HG03575 (cell line): Measurements from ENCODE around the gene CALML6.
A peak's percentile ranks its signal among the peaks of the same experiment; 100 is the strongest.

Source experiments
- ATAC-seq: cut with Tn5 transposase; IDR thresholded peaks from one replicate; pipeline ENCODE4 v1.9.1; 2021; ENCODE audit not compliant: unreplicated experiment, insufficient number of reproducible peaks, low FRiP score; ENCODE audit errors: extremely low read depth

CALML6 gene

GRCh38 chr1:1906185-1907097 lies 8.6 kb upstream of the CALML6 start:
- ATAC-seq = no peak

- ATAC-seq = no peak
Measured at GRCh38 chr1:1907098-1907736, 7.8 kb upstream of the CALML6 start.

- no peak for ATAC-seq
Measured at GRCh38 chr1:1908506-1908791, 6.6 kb upstream of the CALML6 start.

DNA sequence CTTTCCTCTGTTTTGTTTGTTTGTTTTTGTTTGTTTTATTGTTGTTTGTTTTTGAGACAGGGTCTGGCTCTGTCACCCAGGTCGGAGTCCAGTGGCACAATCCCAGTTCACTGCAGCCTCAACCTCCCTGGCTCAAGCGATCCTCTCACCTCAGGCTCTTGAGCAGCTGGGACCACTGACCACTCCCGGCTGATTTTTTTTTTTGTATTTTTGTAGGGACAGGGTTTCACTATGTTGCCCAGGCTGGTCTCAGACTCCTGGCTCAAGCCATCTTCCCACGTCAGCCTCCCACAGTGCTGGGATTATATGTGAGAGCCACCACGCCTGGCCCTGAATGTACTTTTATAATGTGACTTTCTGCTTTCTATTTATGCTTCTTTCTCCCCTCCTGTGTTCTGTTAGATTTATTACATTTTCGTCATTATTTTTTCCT lies 5.0 kb upstream of the CALML6 start:
- ATAC-seq = no peak

DNA sequence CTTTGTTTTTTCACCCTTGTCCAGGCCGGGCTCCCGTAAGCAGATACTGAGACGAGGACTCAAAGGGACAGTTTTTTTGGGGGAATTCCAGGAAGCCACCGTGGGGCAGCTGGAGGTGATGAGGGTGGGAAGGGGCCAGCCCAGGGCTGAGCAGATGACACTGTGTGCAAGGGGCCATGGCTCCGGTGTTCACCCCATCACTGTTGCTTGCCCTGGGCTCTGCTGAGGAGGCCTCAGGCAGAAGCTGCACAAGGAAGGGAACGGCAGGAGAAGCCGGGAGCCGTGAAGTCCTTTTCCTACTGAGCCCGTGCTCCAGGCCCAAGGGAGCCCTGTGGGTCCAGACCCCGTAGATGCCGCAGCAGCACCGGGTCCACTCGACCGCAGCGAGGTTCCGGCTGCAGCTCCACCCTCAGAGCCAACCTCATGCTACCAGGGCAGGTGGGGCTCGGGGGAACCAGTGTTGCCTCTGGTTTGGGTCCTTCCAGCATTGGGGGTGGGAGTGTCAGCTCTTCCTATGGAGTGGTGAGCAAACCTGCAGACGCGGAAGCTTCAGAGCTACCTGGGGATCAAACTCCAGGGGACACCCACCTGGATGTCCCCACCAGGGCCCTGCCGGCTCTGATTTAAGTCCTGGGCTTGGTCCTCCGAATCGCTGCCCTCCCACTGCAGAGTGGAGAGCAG lies 4.3 kb upstream of the CALML6 start:
- no peak for ATAC-seq

DNA sequence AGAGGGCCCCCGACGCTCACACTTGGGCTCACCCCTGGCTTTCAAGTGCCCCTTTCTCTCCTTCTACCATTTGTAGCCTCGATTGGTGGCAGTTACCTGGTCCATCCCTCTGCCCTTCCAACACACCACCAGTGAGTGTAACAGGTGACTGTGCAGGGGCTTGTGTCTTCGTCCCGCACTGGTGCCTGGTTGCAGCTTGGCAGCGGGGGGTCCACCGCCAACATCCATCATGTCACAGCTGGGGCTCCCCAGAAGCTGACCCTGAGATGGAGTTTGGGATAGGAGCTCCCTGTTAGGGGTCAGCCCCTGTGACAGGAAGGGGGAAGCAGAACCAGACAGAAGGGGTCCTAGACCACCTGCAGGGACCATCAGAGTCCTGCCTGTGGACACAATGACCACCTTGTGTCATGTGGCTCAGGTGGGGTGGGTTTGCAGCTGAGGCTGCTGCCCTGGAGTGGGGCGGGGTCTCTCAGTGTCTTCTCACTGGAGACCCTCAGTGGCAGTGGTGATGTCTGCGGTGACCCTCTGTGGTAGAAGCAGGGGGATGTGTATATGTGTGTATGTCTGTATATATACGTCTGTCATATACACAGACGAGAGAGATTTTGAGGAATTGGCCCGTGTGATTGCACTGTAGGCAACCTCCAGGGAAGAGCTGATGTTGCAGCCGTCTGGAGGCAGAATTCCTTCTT lies 3.6 kb upstream of the CALML6 start:
- ATAC-seq = no peak

DNA sequence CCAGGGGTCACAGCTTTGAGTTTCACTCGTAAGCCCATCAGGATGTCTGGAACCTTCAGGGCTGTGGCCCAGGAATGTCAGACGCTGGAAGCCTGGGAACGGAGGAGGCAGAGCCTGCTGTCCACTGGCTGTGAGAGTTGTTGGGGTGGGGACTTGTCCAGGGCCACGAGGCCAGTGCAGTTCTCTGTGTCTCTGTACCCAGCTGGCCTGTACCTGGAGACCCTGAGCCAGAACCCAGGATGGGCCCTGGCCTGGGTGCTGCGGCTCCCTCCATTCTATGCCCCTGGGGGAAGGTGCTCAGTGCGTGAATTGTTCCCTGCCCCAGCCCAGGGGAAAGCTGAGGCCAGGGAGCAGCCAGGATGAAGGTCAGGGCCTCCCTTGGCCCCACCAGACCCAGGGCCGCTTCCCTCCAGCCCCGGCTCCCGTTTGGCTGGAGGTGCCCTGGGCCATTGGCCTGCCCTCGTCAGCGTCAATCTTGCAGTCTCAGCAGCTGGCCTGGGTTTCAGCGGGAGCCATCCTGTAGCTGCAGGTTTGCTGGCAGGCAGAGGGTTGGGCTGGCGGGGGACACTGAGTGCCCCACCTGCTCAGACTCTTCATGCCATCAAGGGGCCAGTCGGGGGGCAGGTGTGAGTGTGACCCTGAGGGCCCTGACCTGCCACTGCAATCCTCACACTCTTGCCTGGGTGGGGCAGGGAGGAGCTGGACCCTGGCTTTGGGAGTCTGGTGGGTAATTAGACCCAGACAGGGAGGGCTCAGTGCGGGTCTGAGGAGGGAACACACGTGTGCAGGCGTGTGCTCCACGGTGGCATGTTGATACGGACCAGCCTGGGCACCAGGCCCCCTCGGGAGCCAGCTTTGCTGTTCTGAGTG lies 724 bp upstream of the CALML6 start:
- ATAC-seq = no peak

DNA sequence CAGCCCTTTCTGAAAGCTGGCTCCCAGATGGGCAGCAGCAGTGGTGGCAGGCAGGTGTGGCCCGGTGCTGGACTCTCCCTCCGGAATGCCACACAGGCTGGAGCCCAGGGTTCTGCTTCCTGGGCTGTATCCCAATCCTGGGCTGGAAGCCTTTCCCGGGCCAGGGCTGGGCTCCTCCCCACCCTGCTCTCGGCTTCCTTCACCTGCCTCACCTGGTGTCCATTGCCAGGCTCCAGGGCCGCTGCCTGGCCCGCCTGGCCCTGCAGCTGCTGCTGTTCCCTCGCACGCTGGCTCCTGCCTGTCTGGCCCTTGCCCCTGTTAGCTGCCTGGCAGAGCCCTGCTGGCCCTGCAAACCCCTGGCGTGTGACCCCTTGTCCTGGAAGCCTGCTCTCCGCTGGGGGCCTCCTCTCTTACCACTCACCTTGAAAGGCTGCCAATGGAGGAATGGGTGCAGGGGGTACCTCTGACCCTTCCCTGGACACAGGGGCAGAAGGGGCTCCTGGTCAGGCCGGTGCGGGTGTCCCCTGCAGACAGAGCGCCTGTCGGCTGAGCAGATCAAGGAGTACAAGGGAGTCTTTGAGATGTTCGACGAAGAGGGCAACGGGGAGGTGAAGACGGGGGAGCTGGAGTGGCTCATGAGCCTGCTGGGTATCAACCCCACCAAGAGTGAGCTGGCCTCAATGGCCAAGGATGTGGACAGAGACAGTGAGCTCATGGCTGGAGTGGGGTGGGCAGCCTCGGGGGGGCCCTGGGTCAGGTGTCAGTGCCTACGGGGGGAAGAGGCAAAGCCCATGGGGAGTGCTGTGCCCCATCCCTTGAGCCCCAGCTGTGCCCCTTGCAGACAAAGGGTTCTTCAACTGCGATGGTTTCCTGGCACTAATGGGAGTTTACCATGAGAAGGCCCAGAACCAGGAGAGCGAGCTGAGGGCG lies 1.1 kb downstream of the CALML6 start:
- no peak for ATAC-seq

- no peak for ATAC-seq
Measured at GRCh38 chr1:1916851-1917251, 1.8 kb downstream of the CALML6 start.

GRCh38 chr1:1917304-1917976 lies 2.4 kb downstream of the CALML6 start:
- no peak for ATAC-seq

GRCh38 chr1:1917995-1918900 lies 3.2 kb downstream of the CALML6 start:
- ATAC-seq = no peak

DNA sequence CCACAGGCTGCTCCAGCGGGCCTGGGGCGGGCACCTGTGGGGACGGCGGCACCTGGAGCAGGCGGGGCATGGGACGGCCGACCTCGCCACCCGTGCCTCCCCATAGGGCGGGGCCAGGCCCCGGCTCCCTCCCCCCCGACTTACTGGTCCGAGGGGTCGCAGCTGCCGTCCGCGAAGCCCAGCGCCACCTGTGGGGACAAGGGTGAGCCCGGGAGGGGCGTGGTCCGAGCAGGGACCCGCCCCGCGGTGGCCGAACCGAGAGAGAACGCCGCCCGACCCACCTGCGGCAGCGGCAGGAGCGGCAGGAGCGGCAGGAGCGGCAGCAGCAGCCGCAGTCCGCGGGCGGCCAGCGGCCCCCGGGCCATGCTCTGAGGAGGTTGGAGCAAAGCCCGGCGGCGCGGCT lies 3.8 kb downstream of the CALML6 start, which contains the start of gene TMEM52:
TMEM52 (minus strand) TSS at position 379 of the 403 bp plus-strand sequence; CDS start at position 365, 14 bp downstream.
- ATAC-seq = peak; percentile 6

DNA sequence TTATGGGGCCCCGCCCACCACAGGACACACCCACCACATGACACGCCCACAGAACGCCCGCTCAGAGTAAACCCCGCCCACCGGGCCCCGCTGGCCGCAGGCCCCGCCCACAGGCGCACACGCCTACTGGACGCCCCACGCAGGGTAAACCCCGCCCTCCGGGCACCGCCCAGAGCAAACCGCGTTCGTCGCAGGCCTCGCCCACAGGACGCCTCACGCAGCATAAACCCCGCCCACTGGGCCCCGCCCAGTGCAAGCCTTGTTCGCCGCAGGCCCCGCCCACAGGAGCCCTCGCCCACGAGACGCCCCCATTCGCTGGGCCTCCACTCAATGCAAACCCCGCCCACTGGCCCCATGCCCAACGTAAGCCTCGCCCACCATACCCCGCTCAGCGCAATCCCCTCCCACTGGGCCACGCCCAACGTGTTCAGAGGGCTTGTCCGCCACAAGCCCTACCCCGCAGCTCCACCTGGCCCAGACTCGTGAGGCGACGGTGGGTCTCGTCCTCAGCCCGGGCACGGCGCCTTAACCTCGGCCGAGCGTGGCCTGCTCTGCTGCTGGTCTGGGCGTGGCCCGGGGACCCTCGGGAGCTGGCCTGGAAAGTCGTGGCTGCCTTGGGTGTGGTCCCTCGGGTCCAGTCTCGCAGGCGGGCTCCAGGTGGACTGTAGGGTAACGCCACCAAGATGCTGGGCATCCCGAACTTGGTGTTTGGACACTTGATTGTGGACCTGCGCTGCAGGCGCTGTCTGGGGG lies 4.4 kb downstream of the CALML6 start:
- ATAC-seq = peak; percentile 37

DNA sequence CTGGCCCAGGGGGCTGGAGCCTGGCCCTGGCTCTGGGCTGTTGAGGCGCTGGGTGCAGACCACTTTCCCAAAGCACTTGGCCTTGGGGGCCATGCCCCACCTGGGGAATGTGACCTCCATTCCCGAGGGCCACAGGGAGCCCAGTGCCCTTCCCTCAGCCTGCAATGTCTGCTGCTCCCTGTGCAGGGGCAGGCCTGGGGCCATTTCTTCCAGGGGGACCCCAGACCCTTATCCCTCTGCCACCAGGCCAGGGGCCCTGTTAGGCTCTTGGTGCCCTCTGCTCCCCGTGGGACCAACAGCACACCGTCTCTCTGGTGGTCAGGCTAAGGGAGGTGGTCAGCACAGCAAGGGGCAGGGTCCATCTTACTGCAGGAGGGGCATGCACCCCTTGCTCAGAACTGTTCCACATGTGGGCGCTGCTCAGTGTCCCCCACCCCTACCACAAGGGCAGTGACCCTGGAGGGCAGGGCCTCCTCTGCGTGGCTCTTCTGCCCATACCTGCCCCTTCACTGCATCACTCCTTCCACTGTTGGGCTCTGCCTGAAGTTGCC lies 5.1 kb downstream of the CALML6 start:
- no peak for ATAC-seq
